H54 (cell line): ENCODE results near the gene CIAO2B.
"Not testable (repeated sequence)": the region's sequence is repeated elsewhere in the genome, so short reads cannot be mapped to it uniquely, and the experiment has no call there.

Experiments
- DNase-seq: peaks from one replicate; pipeline ENCODE4 v3.0.0; 2011; ENCODE audit warnings: low spot score, mixed read lengths; ENCODE audit not compliant: insufficient read length
- FAIRE-seq: peaks from 3 replicates; lab custom pipeline; 2011; peaks lifted over from hg19 to GRCh38; lab: Jason Lieb, UNC
- POLR2A ChIP-seq: IDR thresholded peaks from 2 replicates; pipeline ENCODE4 v1.6.1; 2011; ENCODE audit warnings: low read depth, mild to moderate bottlenecking, low read length

CIAO2B gene

DNA sequence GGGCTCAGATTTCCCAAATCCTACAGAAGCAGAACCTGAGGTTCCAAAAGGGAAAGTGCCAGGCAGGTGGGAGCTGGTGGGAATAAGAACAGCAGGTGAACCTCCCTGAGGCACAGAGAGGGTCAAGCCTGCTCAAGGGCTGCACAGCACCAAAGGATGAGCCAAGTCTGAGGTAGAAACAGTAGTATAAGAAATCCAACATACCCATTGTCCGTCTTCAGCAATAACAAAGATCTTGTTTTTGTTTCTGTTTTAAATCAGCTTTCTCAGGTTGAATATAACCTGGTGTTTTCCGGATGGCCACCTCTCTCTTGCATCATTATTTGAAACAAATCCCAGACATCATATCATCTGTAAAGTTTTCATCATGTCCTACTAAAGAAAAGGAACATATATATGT, 16.2 kb upstream of the CIAO2B start:
- FAIRE-seq (no peak), DNase-seq (no peak)
- no peak for TF ChIP-seq POLR2A

DNA sequence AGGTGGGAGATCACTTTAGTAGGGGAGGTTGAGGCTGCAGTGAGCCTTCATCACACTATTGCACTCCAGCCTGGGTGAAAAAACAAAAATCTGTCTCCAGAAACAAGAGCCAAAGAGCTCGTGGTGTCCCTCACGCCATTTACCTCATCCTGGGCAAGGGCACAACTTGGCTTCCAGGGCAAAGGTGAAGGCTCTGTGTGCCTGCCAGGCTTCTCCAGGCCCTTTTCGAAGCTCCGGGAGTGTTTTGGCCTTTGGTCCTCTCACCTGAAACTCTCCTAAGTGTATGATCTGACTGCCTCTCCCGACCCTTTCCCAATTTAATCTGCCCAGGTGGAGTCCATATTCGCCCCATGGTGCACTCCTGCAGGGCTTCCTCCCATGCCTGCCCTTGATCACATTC, 15.3 kb upstream of the CIAO2B start:
- no peak for TF ChIP-seq POLR2A
- DNase-seq (no peak), FAIRE-seq (no peak)

DNA sequence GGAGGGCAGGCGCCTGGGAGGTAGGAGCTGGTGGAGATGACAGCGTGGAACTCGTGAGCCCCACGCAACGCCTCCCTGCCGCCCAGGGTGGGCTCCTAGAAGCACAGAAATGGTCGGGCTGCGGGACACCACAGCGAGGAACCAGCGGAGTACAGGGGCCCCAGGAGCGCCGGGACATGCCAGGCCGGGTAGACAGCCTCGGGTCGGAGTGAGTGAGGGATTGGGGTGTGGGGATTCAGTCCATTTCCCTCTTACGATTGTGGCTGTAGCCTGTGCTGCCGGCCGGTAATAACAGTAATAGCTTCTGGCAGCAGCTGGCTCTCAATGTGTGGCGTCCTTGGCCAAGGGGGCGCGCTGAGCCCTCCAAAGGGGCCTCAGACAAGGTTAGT, 14.6 kb upstream of the CIAO2B start:
- DNase-seq, result no peak
- no peak for FAIRE-seq

DNA sequence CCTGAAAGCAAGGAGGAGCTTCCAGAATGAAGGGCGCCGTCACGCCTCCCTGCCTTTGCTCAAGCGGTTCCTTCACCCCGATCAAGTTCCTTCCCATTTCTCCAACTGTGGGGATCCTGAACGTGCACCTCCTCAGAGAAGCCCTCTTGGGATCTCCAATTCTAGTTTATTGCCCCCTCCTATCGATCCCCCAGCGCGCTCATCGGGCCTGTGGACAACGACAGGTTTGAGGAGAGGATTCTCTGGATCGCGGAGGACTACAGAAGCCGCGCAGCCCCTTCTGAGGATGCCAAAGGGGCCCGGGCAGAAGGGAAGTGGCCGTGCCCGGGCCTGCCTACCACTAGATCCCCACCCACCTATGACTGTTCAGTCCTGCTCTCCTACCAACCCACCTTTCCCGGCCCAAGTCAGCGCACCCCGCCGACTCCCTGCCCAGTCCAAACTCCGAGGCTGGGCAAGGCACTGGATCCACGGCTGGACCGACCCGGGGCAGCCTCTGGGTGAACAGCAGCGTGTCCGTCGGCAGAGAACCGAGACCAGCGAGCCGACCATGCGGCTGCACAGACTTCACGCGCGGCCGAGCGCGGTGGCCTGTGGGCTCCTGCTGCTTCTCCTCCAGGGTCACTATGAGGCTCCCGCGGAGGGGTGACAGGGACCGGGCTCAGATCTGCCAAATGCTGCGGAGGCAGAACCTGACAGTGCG, 14.1 kb upstream of the CIAO2B start:
- no peak for TF ChIP-seq POLR2A
- FAIRE-seq (no peak), DNase-seq (no peak)

More for the DNA sequence above, 14.6 kb upstream of the CIAO2B start:
- no peak for TF ChIP-seq POLR2A

DNA sequence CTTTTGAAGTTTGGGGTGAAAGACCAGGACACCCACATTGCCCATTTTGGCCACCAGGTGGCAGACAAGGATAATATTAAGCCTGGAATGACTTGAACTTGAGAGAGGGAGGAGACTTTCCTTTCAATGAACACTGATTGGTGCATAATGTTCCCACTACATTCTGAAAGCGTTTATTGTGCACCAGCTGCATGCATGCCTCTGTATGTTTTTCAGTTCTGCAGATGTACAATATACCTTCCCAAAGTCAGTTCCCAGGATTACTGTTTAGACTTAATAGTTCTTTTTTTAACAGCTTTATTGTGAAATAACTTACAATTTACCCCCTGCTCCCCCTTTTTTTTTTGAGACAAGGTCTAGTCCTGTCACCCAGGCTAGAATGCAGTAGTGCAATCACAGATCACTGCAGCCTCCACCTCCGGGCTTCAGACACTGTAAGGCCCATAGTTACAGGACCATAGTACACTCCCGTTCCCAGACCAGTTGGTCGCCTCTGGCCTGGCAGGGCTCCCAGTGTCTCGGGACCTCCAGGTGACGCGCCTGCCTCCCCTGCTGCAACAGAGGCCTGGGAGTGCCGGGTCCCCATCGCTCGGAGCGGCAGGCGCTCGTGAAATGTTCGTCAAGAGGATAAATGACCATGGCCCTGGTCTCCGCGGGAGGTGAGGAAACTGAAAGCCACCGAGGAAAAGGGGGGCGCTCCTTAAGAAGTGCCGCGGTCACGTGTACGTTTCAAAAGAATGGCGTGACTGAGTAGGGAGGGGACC, 13.3 kb upstream of the CIAO2B start:
- peak; percentile 70 for FAIRE-seq
- peak; percentile 74 for DNase-seq
- no peak for TF ChIP-seq POLR2A

DNA sequence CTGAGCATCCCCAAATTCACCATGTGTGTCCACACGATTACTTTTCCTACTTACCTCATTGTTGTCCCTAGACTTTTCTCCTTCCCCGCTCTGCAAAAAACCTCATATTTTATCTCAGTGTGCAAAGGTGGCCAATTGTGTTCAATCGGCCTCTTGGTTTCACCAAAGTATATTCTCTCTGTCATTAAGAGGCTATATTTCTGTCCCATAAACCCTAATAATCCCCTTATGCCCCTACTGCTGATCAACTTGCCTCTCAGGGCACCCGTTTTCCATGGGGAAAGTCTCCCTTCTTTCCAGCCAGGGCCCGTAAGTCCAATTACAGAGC, 12.7 kb upstream of the CIAO2B start:
- DNase-seq (no peak), FAIRE-seq (no peak)
- no peak for TF ChIP-seq POLR2A

DNA sequence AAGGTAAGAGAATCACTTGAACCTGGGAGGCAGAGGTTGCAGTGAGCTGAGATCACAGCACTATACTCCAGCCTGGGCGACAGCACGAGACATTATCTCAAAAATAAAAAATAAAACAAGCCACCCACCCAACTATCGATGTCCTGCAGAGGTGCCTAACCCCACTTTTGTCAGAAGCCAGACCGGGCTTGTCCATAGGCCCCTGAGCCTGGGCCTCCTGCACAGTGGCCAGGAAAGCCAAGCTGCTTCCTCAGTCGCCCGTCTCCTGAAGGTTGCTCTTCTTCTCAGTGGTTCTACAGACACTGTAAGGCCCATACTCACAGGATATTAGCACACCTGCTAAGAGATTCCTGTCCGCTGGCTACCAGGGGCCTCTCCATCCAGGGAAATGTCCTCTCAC, 12.3 kb upstream of the CIAO2B start:
- no peak for DNase-seq
- TF ChIP-seq POLR2A, result no peak
- FAIRE-seq, result no peak

DNA sequence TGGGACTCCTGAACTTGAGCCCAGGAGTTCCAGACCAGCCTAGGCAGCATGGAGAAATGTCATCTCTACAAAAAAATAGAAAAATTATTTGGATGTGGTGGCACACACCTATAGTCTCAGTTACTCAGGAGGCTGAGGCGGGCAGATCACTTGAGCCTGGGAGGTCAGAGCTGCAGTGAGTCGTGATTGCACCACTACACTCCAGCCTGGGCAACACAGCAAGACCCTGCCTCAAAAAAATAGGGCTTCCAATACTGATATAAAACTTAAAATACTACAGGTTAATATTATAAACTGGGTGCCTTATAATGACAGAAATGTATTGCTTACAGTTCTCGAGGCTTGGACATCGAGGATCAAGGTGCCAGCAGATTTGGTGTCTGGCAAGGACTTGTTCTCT, 11.7 kb upstream of the CIAO2B start:
- FAIRE-seq (no peak), DNase-seq (no peak)
- TF ChIP-seq POLR2A, result no peak

DNA sequence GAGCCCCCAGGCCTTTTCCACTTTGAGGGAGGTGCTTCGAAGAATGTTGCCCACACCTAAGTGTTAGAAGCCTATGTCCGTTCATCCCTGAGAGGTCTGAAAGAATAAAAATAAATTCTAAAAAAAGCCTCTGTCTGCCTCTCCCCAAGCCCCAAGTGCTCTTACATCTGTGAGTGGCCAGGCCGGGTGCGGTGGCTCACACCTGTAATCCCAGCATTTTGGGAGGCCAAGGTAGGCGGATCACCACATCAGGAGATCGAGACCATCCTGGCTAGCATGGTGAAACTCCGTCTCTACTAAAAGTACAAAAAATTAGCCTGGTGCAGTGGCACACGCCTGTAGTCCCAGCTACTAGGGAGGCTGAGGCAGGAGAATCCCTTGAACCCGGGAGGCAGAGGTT, 10.8 kb upstream of the CIAO2B start:
- not testable (repeated sequence) for FAIRE-seq, DNase-seq

DNA sequence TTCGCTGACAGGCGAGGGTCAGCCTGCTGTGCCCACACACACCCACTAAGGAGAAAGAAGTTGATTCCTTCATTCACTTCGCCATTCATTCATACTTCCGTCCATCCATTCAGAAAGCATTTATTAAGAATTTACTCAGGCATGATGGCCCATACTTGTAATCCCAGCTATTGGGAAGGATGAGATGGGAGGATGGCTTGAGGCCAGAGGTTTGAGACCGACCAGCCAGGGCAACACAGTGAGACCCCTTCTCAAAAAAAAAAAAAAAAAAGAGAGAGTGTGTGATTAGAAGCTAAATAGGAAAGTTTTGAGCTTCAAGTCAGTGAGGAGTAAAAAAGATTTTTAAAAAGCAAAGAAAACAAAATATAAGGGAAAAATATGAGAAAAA, 9.8 kb upstream of the CIAO2B start:
- DNase-seq (no peak), FAIRE-seq (no peak)
- TF ChIP-seq POLR2A, result no peak

DNA sequence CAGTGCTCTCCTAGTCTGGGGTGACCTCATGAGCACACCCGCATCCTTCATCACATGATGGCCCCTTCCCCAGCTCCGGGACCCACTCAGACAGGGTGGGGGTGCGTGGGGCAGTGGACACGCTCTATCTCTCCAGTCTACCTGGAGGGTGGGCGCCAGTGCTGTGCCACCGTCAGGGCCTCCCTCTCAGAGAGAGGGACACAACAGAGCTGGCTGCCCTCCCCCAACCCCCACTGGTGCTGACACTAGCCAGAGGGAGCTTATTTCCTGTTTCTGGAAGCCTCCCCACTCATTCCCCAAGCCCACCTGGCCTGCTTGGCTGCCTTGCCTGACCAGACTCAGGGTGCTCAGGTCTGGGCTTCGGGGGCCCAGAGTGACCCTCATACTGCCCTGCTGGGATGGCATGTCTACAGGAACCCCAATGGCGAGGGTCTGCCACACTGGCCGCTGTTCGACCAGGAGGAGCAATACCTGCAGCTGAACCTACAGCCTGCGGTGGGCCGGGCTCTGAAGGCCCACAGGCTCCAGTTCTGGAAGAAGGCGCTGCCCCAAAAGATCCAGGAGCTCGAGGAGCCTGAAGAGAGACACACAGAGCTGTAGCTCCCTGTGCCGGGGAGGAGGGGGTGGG, 9.3 kb upstream of the CIAO2B start:
- FAIRE-seq (no peak), DNase-seq (no peak)
- TF ChIP-seq POLR2A, result no peak

DNA sequence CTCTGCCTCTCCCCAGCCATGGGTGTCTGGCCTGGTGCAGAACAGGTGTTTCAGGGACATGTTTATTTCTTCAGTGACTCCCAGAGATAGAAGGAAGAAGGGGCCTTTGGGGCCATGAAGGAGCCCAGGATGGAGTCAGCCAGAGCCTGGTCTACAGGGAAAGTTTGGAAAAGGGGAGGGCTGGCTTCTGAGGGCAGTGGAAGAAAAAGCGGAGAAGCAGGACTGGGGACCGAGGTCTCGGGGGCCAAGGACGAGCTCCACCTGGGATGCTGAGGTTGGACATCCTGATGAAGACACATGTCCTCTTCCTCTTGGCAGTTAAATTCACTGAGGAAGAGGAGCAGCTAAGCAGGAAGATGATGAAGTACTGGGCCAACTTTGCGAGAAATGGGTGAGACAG, 8.8 kb upstream of the CIAO2B start:
- TF ChIP-seq POLR2A, result no peak
- DNase-seq (no peak), FAIRE-seq (no peak)

DNA sequence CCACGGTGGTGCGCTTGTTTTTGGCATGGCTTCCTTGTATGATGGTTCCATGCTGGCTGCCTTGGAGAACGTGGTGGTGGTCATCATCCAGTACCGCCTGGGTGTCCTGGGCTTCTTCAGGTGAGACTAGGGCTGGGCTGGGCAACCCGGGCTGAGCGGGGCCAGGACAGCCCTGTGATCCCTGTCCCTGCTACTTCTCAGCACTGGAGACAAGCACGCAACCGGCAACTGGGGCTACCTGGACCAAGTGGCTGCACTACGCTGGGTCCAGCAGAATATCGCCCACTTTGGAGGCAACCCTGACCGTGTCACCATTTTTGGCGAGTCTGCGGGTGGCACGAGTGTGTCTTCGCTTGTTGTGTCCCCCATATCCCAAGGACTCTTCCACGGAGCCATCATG, 6.0 kb upstream of the CIAO2B start:
- no peak for FAIRE-seq
- no peak for DNase-seq
- no peak for TF ChIP-seq POLR2A

DNA sequence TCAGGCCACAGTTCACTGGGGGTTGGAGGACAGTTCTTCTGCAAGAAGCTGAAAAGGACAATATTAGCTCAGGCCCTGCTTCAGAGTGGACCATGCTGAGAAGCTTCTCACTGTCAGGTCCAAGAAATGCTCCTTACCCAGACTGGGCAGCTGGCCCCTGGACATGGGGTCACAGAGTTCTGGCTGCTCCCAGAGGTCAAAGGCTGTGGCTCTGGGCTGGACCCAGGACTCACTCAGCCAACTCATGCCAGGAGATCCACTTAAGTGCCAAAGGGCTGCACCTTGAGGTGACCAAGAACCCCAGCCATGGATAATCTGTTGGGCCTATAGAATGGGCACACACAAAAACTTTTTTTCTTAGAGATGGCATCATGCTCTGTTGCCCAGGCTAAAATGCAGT, 5.2 kb upstream of the CIAO2B start:
- FAIRE-seq, result no peak
- TF ChIP-seq POLR2A, result no peak

More for the DNA sequence above, 5.2 kb upstream of the CIAO2B start:
- no peak for DNase-seq
